NCI-H82 (cell line): ENCODE data around the gene TSC22D3.
"Not testable (repeated sequence)": the region's sequence is repeated elsewhere in the genome, so short reads cannot be mapped to it uniquely, and the experiment has no call there.

ENCODE experiments used
- DNase-seq: peaks from one replicate; lab custom pipeline; 2025; lab: John Stamatoyannopoulos, UW

The TSC22D3 gene

DNA sequence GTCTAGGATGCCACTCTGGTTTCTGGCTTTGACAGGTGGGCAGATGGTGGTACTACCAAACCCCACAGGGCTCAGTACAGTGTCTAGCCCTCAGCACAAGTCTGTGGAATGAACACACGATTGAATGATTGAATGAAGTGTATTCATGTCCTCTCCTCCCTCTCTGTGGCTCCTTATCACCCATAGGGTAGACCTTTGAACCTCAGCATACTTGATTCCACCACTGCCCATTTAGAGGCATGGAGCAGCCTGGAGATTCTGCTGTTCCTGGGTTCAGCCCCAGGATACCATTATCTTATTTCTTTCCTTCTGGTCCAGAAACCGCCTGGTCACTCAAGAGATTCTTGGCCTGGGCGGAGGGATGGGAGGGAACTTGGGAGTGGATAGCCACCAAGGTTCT is 93.3 kb downstream of the TSC22D3 start:
- DNase-seq: no peak

DNA sequence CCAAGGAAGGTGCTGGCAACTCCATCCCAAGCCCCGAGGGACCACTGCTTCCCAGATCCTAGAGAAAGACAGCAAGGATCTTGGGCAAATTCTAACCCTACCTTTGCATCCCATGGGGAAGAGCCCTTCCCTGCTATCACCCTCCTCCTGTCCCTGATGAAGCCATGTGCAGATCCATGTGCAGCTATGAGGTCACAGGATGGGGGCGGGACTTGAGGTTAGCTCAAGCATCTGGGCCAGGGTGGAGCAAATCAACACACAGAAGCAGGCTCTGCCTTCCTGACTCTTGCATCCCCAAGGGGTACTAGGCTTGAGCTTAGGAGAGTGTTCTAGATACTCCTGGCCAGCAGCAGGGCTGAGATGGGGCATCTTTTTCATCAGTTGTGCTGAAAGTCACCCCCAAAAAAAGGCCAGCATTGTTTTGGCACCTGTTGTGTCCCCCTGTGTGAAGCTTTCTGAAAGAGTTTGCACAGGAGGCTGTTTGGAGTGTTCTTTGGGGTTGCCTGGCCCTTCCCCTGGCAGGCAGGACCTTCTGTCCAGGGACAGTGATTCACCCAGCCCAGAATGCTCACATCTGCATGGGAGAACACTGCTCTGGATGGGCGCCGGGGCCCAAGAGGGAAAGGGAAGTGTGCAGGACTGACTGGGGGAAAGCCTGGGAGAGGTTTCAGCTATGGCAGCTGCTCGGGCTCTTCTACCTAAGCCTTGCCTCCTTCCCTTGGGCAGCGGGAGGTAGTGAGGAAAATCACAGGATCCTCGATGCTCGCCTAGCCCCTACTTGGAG is 96.4 kb downstream of the TSC22D3 start:
- peak; percentile 45 for DNase-seq

DNA sequence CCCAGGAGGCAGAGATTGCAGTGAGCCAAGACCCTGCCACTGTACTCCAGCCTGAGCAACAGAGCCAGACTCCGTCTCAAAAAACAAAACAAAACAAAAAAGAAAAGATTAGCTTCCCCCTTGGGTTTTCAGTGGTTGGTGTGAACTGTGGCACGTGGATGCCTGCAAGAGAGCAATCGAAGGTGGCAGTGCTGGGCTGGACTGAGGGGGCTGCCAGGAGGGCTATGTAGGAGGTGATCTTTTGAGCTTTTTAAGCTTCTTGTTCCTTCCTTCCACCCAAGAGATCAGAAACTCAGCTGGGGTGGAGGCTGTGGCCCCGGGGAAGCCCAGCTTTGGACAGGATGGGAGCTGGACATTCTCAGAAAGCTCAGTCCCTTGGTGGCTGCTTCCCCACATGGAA is 97.7 kb downstream of the TSC22D3 start:
- DNase-seq: no peak

DNA sequence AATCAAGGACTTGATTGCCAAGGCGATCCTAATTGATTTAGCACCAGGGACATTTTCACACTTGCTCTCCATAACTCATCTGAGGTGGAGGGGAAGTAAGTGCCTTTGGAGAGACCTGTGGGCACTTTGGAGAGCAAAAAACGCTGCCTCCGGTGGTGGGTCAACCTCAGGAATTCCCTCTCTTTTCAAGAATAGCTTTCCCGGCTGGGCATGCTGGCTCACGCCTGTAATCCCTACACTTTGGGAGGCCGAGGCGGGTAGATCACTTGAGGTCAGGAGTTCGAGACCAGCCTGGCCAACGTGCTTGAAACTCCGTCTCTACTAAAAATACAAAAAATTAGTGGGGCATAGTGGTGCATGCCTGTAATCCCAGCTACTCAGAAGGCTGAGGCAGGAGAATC is 98.1 kb downstream of the TSC22D3 start:
- peak; percentile 52 for DNase-seq

DNA sequence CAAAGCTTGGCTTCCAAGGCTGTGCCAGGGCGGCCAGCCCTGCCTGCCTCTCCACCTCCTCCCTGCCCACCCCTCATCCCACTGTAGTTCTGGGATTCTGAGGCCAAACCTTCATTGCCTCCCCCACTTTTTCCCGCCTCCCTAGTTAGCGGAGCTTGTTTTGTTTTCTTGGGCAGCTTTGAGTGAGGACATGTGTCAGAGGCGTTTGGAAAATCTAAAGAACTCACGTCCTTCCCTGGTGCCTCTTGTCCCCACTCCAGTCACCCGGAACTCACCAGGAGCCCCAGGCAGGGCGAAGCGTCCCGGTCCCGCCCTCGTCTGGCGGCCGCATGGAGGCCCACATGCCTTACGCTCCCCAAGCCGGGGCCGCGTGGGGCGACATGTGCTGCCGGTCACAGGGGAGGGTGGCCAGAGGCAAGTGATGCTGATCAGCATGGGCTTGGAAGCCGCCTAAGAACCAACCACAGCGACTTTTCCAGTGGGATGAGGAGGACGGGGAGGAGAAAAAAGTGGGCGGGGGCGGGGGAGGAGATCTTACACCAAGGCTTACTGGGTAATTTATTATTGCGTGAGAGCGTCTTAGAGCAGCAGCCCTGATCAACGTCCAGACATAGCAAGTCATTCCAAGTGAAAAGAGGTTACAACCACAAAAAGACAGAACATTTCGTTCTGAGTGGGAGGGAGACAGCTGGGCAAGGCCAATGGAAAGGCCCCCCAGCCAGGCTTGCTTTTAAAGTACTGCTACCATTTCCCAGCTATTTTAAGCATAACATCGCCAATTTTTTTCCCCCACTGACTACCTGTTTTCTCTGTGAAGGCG is 98.8 kb downstream of the TSC22D3 start:
- peak; percentile 94 for DNase-seq

DNA sequence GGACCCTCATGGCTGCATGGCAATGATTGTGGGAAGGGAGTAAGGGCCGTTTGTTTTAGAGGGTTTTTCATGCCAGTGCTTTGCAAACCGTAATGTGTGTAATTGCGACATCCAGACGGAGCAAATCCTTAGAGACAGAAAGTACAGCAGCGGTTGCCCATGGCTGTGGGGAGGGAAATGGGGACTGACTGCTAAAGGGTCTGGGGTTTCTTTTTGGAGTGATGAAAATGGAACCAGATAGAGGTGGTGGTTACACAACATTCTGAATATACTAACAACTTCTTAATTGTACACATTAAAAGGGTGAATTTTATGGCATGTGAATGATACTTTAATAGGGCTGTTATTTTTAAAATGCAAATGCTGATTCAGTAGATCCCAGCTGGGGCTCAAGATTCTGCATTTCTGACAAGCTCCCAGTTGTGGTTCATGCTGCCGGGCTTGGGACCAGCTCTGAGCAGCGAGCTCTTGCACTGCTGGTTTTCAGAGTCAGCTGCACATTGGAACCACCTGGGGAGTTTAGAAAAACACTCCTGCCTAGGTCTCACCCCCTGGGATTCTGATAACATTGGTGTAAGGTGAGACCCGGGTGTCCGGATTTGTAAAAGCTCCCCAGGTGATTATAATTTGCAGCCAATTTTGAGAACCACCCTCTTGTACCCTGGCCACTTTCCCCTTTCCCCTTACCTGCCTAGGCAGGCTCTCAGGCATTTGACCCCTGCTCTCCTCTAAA is 99.6 kb downstream of the TSC22D3 start:
- peak; percentile 50 for DNase-seq

DNA sequence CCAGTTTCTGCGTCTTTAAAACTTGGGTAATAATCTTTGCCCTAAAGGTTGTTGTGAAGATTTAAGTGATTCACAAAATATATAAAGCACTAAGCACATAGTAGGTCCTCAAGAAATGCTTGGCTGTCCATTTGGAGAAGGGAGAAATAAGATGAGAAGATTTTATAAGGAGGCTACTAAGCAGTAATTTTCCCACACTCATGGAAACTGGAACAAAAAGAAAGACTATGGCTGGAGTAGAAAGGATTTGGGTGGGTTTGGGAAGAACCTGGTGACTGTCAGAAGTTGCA is 100.3 kb downstream of the TSC22D3 start:
- DNase-seq: no peak

DNA sequence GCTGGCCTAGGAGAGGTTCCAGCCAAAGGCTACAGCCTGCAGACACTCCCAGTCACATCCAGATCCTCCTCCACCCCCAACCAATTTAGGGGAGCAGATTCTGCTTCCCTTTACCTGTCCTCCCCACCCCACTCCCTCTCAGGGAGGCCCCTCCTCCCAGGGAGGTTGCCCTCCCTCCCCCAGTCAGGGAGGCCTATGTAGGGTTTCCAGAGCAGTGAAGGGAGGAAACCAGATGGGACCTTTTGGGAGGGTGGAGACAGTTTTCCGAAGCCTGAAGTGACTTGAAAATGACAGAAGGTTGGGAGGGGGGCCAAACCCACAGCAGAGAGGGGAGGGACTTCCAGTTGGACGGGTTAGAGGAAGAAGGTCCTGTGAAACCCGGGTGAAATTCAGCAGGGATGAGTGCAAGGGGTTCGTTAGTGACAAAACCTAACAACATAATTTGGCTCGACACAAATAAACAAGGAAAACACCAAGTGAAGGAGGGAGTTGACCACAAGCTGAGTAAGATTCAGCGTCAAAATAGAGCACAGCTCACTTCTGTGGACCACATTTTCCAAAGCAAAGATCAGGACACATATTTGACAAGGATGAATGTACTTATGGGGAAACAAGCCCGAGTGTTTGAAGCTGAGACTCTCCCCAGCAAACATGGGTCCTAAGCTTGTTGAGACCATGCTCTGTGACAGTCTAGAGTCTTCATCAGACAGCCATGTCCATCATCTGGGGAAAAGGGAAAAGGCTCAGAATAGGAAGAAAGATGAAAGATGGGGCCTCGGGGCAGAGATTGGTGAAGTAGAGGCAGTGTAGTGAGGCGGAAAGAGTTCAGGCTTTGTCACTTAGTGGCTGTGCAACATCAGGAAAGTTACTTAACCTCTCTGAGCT is 100.9 kb downstream of the TSC22D3 start:
- peak; percentile 86 for DNase-seq

DNA sequence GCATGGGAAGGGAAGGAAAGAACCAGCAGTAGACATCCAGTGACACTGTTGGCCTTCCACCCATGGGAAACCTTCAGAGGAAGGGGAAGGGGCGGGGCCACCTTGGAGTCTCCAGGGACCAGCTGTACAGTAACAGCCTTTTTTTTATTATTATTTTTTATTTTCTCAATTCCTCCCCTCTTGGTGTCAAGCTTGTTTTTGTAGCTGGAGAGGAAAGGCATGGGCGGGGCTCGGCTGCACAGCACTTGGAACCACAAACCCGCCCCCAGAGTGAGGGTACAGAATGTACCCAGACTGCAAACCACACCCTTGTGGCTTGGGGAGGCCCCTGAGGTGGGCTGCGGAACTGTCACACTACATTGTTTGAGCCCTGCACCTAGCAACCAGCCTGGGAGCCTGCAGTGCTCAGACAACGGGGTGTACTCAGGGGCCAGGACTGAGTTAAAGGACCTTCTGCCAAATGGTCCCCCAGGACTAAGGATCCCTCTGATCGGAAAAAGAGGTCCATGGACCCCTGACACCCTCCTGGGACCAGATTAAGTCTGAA is 101.6 kb downstream of the TSC22D3 start:
- DNase-seq: peak; percentile 57

DNA sequence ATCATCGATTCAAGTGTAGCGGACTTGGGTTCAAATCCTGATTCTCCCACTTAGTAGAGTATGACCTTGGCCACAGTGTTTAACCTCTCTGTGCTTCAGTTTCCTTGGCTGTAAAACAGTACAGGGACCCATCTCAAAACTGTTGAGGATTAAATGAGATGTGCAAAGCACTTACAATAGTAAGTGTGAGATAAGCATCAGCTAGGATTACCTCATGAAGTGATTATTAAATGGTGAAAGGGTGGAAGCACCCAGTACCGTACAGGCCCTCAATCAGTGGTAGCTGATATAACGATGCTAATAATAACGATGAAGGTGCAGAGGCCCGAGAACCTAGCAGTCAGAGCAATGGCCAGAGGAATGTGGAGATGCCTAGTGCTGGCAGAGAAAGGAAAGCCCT is 102.2 kb downstream of the TSC22D3 start:
- DNase-seq: no peak

DNA sequence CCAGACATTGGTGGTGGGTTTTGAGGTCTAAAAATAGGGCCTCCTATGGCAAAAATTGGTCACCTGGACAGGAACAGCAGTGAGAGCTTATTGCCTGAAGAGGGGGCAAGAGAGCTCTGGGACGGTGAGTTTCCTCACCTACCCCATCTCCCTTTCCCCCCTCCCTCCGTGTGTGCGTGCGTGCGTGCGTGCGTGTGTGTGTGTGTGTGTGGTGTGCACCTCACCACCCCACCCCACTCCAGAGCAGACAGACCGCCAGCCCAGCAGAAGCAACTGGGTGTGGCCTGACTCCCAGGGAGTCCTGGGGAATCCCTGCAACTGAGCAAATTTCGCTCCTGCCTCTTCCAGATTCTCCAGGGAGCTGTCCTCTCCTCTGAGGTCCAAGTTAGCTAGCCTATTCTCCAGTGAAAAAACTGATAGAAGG is 102.6 kb downstream of the TSC22D3 start:
- DNase-seq: peak; percentile 83

DNA sequence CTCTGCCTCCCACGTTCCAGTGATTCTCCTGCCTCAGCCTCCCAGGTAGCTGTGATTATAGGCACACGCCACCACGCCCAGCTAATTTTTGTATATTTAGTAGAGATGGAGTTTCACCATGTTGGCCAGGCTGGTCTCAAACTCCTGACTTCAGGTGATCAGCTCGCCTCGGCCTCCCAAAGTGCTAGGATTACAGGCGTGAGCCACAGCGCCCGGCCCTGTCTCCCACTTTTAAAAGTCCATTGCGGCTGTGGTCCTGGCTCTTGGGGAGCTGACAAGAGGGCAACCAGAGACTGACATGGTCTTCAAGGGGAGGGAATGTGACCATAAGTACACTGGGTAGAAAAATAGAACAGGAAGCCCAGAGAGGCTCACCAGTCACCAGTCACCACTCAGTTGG is 104.3 kb downstream of the TSC22D3 start:
- not testable (repeated sequence) for DNase-seq

DNA sequence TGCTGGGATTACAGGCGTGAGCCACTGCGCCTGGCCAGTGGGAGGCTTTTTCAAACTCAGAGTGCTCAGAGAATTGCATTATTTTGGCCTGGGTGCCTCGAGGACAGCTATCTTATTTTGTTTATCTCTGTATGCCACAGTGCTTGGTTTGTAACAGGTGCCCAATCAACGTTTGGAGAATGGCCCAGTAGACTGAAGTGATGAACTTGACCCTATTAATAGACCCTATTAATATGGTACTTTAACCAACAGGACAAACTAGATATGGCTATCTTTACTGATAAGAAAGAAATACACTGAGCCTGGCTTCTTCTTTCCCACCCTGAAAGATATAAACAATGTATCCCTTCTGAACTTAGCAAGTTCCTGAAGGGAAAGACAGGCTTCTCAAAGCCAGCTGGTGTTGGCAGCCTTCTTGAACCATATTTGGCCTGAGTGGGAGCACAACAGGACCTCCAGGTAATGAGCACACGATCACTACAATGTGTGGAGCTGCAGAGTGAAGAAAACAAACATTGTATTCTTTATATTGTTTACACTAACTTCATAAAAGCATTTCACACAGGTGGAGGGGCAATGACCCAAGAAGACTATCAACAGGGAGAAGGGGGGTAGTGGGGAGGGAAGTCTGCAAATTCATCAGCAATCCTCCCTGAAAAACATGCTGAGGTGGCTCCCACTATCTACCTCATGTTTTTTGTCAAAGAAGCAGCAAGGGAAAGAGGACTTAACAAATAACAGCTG is 105.5 kb downstream of the TSC22D3 start:
- DNase-seq: no peak

DNA sequence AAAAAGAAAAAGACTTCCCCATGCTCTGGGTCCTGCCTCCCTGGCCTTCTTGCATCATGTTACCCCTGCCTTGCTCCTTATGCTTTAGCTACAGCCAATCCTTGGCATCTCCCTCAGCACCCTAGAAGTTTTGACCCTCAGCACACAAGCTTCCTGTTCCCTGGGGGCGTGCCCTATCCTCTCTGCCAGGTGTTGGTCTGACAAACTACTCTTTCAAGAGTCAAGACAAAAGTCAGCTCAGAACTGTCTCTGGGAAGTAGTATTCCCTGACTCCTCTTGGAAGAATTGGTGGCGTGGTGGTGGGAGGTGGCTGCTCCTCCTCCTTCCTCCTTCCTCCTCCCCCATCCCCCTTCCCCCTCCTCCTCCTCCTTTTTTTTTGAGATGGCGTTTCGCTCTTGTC is 106.3 kb downstream of the TSC22D3 start:
- no peak for DNase-seq

DNA sequence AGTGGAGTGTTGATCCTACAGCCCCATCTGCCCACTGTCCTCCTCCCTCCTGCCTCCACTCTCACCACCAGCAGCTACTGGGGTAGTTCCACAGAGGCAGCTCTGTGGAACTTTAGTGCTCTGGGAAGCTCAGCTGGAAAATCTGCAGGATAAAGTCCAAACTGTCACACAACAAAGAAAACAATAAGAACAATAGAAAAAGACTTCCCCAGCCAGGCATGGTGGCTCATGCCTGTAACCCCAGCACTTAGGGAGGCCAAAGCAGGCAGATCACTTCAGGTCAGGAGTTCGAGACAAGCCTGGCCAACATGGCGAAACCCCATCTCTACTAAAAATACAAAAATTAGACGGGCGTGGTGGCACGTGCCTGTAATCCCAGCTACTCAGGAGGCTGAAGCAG is 106.9 kb downstream of the TSC22D3 start:
- not testable (repeated sequence) for DNase-seq

DNA sequence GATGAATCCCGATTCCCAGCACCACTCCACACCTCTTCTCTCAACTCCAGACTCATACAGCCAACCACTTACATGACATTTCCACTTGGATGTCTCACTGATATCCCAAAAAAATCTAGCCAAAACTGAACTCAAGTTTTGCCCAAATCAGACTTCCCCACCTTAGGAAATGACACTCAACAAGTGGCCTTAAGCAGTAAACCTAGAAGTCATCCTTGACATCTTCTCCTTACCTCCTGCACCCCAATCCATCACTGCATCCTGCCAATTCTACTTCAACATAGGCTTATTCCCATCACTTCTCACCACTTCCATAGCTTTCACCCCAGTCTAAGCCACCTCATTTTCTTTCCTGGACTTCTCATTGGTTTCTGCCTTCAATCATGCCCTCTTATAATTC is 108.2 kb downstream of the TSC22D3 start:
- DNase-seq: no peak

DNA sequence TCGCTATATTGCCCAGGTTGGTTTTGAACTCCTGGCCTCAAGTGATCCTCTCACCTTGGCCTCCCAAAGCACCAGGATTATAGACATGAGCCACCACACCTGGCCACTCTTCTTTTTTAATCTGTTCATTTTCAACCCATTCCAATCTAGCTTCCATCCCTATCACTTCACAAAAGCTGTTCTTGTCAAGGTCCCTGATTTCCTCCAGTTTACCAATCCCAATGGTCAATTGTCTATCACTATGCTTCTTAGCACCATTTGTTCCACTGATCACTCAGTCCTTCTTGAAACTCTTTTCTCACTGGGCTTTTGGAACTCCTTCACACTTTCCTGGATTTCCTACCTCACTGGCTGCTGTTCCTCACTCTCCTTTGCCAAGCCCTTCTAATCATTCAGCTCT is 108.7 kb downstream of the TSC22D3 start:
- no peak for DNase-seq
